D721Med (cell line): Measurements from ENCODE around the gene WNT5B.
A peak's percentile ranks its signal among the peaks of the same experiment; 100 is the strongest.
"Not testable (repeated sequence)": the region's sequence is repeated elsewhere in the genome, so short reads cannot be mapped to it uniquely, and the experiment has no call there.

Experiments
- DNase-seq: peaks from one replicate; pipeline ENCODE4 v3.0.0; 2011; ENCODE audit warnings: low spot score; ENCODE audit not compliant: insufficient read length
- FAIRE-seq: peaks from 2 replicates; lab custom pipeline; 2011; peaks lifted over from hg19 to GRCh38; lab: Jason Lieb, UNC
- TF ChIP-seq, protein P1 (sequence below): IDR thresholded peaks from 2 replicates; pipeline ENCODE4 v1.5.1; 2012; ENCODE audit warnings: mild to moderate bottlenecking, control low read depth; ENCODE audit not compliant: insufficient read depth; ENCODE audit errors: missing control alignments

The WNT5B gene

DNA sequence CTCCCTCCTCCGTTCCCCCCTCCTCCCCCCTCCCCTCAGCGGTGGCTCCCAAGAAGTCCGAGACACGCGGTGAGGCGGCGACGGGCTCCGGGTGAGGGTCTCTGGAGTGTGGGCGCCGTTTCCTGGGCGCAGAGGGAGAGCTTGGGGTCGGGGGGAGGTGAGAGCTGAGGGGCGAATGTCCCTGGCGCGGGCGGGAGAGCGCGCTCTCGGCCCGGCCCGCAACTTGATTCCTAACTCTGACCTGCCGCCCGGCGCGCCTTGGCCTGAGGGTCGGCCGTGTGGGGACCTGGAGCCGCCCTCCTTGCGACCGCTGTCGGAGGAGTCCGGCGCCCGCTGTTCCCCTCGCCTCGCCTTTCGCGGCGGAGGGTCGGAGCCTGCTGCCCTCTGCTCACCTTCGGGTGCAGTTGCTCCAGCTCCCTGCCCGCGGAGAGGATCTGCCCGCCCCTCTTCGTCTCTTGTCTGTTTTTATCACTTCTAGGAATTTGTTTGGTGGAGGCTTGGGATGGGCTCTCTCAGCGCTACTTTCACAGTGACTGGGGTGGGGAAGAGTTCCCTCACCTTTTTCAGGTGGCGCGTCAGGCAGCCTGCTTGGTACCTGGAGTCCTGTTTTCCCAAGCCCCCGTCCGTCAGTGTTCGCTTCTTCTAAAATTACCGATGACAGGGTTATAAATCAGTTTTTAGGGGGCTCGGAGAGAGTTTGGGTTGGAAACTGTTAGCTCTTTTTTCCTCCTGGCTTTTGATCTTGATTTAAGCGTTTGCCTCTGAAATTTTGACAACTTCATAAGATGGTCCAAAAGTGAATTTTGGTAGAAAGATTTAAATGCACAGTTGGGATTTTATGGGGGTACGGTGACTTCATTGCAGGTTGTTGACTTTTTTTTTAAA lies 62.3 kb downstream of the WNT5B start:
- FAIRE-seq (no peak), DNase-seq (peak; percentile 31)
- TF ChIP-seq, protein P1, sequence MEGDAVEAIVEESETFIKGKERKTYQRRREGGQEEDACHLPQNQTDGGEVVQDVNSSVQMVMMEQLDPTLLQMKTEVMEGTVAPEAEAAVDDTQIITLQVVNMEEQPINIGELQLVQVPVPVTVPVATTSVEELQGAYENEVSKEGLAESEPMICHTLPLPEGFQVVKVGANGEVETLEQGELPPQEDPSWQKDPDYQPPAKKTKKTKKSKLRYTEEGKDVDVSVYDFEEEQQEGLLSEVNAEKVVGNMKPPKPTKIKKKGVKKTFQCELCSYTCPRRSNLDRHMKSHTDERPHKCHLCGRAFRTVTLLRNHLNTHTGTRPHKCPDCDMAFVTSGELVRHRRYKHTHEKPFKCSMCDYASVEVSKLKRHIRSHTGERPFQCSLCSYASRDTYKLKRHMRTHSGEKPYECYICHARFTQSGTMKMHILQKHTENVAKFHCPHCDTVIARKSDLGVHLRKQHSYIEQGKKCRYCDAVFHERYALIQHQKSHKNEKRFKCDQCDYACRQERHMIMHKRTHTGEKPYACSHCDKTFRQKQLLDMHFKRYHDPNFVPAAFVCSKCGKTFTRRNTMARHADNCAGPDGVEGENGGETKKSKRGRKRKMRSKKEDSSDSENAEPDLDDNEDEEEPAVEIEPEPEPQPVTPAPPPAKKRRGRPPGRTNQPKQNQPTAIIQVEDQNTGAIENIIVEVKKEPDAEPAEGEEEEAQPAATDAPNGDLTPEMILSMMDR: no peak

- FAIRE-seq (no peak), DNase-seq (no peak)
Observed at GRCh38 chr12:1692226-1692625, 63.2 kb downstream of the WNT5B start.

DNA sequence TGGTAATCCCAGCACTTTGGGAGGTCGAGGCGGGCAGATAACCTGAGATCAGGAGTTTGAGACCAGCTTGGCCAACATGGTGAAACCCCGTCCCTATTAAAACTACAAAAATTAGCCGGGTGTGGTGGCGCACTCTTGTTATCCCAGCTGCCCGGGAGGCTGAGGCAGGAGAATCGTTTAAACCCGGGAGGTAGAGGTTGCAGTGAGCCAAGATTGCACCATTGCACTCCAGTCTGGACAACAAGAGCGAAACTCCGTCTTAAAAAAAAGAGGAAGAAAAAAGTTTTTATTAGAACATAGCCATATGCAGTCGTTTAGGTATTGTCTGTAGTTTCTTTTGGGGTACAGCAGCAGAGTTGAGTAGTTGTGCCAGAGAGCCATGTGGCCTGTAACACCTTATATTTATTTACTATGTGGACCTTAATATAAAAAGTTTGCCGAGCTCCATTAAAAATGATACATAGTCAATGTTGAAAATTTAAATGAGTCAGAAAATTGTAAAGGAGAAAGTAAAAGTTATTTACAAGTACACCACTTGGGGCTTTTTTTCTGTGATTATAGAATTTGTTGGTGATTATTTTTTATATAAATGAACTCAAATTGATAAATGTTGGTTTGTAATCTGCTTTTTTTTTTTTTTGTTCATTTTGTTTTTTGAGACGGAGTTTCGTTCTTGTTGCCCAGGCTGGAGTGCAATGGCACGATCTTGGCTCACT lies 64.0 kb downstream of the WNT5B start:
- no peak for DNase-seq
- TF ChIP-seq, protein P1: no peak
- no peak for FAIRE-seq

More at GRCh38 chr12:1692226-1692625, 63.2 kb downstream of the WNT5B start:
- TF ChIP-seq, protein P1: no peak

DNA sequence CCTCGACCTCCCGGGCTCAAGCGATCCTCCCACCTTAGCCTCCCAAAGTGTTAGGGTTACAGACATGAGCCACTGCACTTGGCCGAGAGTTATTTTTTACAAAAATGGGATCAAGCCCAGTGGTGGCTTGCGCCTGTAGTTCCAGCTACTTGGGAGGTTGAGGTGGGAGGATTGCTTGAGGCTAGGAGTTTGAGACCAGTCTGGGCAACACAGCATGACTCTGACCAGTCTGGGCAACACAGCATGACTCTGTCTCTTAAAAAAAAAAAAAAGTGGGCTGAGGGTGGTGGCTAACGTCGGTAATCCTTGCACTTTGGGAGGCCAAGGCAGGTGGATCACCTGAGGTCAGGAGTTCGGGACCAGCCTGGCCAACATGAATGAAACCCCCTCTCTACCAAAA lies 66.1 kb downstream of the WNT5B start:
- not testable (repeated sequence) for DNase-seq, FAIRE-seq

- FAIRE-seq (no peak), DNase-seq (no peak)
- TF ChIP-seq, protein P1: no peak
Observed at GRCh38 chr12:1695886-1696670, 67.0 kb downstream of the WNT5B start.

DNA sequence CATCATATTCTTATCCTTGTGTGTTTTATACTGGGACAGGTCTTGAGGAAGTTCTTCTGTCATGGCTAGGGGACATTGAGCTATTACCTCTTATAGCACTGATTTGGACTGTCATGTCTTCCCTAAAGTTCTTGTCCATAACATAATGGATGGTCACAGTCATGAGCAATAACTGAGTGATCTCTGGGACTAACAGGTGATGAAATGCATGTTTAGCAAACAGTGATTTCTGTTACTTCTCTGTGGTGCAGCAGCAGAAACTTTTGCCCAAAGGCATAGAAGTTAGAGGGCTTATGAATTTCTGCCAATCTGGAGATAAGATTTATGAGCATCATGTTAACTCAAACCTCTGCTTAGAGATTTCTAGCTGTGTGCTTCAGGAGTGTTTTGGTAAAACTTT lies 67.8 kb downstream of the WNT5B start:
- TF ChIP-seq, protein P1: no peak
- DNase-seq: no peak
- no peak for FAIRE-seq
